Urinary bladder (tissue), 4 donors: ENCODE data around the gene KAZALD1. TPM values are rescaled to one million over a fixed set of nuclear protein-coding genes. Genes with fewer than 3 reads are reported as not detected.
A peak's percentile ranks its signal among the peaks of the same experiment; 100 is the strongest.

Experiments
- DNase-seq: peaks from one replicate; pipeline ENCODE4 v3.0.0-alpha.2; 2015; ENCODE audit errors: extremely low spot score
- H3K27ac ChIP-seq: one replicate; pipeline ENCODE4 v1.5.1; 2013; ENCODE audit warnings: low read depth, mild to moderate bottlenecking, moderate library complexity
- H3K36me3 ChIP-seq: one replicate; pipeline ENCODE4 v1.6.1; 2013; ENCODE audit warnings: mild to moderate bottlenecking, moderate library complexity; ENCODE audit not compliant: insufficient read depth
- H3K4me1 ChIP-seq: one replicate; pipeline ENCODE4 v1.6.1; 2013; ENCODE audit warnings: mild to moderate bottlenecking, moderate library complexity; ENCODE audit not compliant: insufficient read depth
- H3K4me3 ChIP-seq: one replicate; pipeline ENCODE4 v1.5.1; 2013; ENCODE audit warnings: low read depth, low read length
- WGBS: extraction: QIAGEN DNeasy Blood & Tissue Kit; methylation state at CpG from one replicate; pipeline ENCODE4 v1.1.7; 2013; 5-methylcytosine and 5-hydroxymethylcytosine counted together
- polyA plus RNA-seq: library from polyadenylated mRNA; stranded (reverse); fragments of 200-250 nt; gene quantifications from one replicate; pipeline ENCODE4 v1.2.3, GENCODE V29; 2013
- total RNA-seq: library from RNA; depleted of rRNA; stranded (reverse); fragments of >200 nt; gene quantifications from one replicate; pipeline ENCODE4 v1.2.3, GENCODE V29; 2014
- donor health status: healthy with polysubstance abuse.
- donor health status: healthy.

The KAZALD1 gene
- total and polyA plus RNA-seq, 2 donors, result 5.9 to 27.0 TPM

GRCh38 chr10:101063050-101063525 is 1.3 kb downstream of the KAZALD1 start:
- Histone ChIP-seq H3K36me3 (no peaks in the 10 kb centered on the region), H3K4me3 (no peak overlapping the region), H3K4me1 (no peaks in the 10 kb centered on the region), H3K27ac (no peak overlapping the region)
- no peak for DNase-seq
- 21% methylated on average over 19 of the region's 19 CpGs for WGBS

GRCh38 chr10:101063548-101064414 is 2.0 kb downstream of the KAZALD1 start:
- no peak overlapping the region for H3K4me3 ChIP-seq
- H3K4me1 ChIP-seq, result no peaks in the 10 kb centered on the region
- no peaks in the 10 kb centered on the region for H3K36me3 ChIP-seq
- WGBS, result 53% methylated on average over 15 of the region's 15 CpGs
- no peak overlapping the region for H3K27ac ChIP-seq
- DNase-seq, result no peak

GRCh38 chr10:101064415-101065030 is 2.7 kb downstream of the KAZALD1 start:
- H3K4me1 ChIP-seq, result no peaks in the 10 kb centered on the region
- DNase-seq, result no peak
- H3K36me3 ChIP-seq, result no peaks in the 10 kb centered on the region
- 79% methylated on average over 9 of the region's 9 CpGs for WGBS
- H3K27ac ChIP-seq, result no peak overlapping the region
- no peak overlapping the region for H3K4me3 ChIP-seq

GRCh38 chr10:101065481-101066145 is 3.8 kb downstream of the KAZALD1 start:
- DNase-seq, result no peak
- 71% methylated on average over 3 of the region's 3 CpGs for WGBS
- Histone ChIP-seq H3K36me3 (no peaks in the 10 kb centered on the region), H3K4me1 (no peaks in the 10 kb centered on the region), H3K27ac (peak overlapping the region; percentile 32), H3K4me3 (no peak overlapping the region)

GRCh38 chr10:101066146-101066895 is 4.5 kb downstream of the KAZALD1 start:
- no peak for DNase-seq

GRCh38 chr10:101066896-101067355 is 5.1 kb downstream of the KAZALD1 start:
- no peak for DNase-seq
- Histone ChIP-seq H3K4me1 (no peaks in the 10 kb centered on the region), H3K27ac (no peak overlapping the region), H3K4me3 (peak overlapping the region; percentile 41), H3K36me3 (no peaks in the 10 kb centered on the region)
- WGBS, result 1% methylated on average over 31 of the region's 31 CpGs

More at GRCh38 chr10:101066146-101066895, 4.5 kb downstream of the KAZALD1 start:
- Histone ChIP-seq H3K27ac (peak overlapping the region; percentile 57), H3K4me1 (no peaks in the 10 kb centered on the region), H3K36me3 (no peaks in the 10 kb centered on the region), H3K4me3 (peak overlapping the region; percentile 41)
- 2% methylated on average over 49 of the region's 49 CpGs for WGBS

- Histone ChIP-seq H3K4me1 (no peaks in the 10 kb centered on the region), H3K27ac (no peak overlapping the region), H3K36me3 (no peaks in the 10 kb centered on the region), H3K4me3 (peak overlapping the region; percentile 41)
- DNase-seq, result no peak
- WGBS, result under 1% methylated on average over 43 of the region's 43 CpGs
Observed at GRCh38 chr10:101067356-101068083, 5.7 kb downstream of the KAZALD1 start.

- H3K4me1 ChIP-seq, result no peaks in the 10 kb centered on the region
- no peak overlapping the region for H3K4me3 ChIP-seq
- WGBS, result 75% methylated on average over 5 of the region's 5 CpGs
- no peak overlapping the region for H3K27ac ChIP-seq
- DNase-seq, result no peak
- H3K36me3 ChIP-seq, result no peaks in the 10 kb centered on the region
Observed at GRCh38 chr10:101069441-101069840, 7.7 kb downstream of the KAZALD1 start.

- no peaks in the 10 kb centered on the region for H3K4me1 ChIP-seq
- no peak overlapping the region for H3K27ac ChIP-seq
- no peak overlapping the region for H3K4me3 ChIP-seq
- no peak for DNase-seq
- H3K36me3 ChIP-seq, result no peaks in the 10 kb centered on the region
- WGBS, result 79% methylated on average over 3 of the region's 3 CpGs
Observed at GRCh38 chr10:101070098-101070497, 8.3 kb downstream of the KAZALD1 start.

- no peak overlapping the region for H3K27ac ChIP-seq
- H3K4me1 ChIP-seq, result no peaks in the 10 kb centered on the region
- DNase-seq, result no peak
- no peak overlapping the region for H3K4me3 ChIP-seq
- no peaks in the 10 kb centered on the region for H3K36me3 ChIP-seq
- 74% methylated on average over 6 of the region's 6 CpGs for WGBS
Observed at GRCh38 chr10:101071267-101071884, 9.6 kb downstream of the KAZALD1 start.

- WGBS, result 41% methylated on average over 7 of the region's 7 CpGs
- DNase-seq, result no peak
Observed at GRCh38 chr10:101071885-101072433, 10.2 kb downstream of the KAZALD1 start.

GRCh38 chr10:101072923-101073322 is 11.1 kb downstream of the KAZALD1 start:
- no peaks in the 10 kb centered on the region for H3K4me1 ChIP-seq
- no peaks in the 10 kb centered on the region for H3K36me3 ChIP-seq
- 59% methylated on average over 9 of the region's 9 CpGs for WGBS
- H3K4me3 ChIP-seq, result no peak overlapping the region
- DNase-seq, result no peak
- H3K27ac ChIP-seq, result no peak overlapping the region

More at GRCh38 chr10:101071885-101072433, 10.2 kb downstream of the KAZALD1 start:
- no peaks in the 10 kb centered on the region for H3K36me3 ChIP-seq
- no peak overlapping the region for H3K4me3 ChIP-seq
- H3K4me1 ChIP-seq, result no peaks in the 10 kb centered on the region
- no peak overlapping the region for H3K27ac ChIP-seq
